ENCODE results near the gene KPNA5. TPM values are rescaled to one million over a fixed set of nuclear protein-coding genes. Genes with fewer than 3 reads are reported as not detected.
"Not testable (repeated sequence)": the region's sequence is repeated elsewhere in the genome, so short reads cannot be mapped to it uniquely, and the experiment has no call there.

The KPNA5 gene
- polyA plus RNA-seq, 1 experiment: 8.4 TPM

- CTCF ChIA-PET: no interaction called here
- DNase-seq (ENCODE audit: low read depth, low spot score): no peak
- POLR2A ChIA-PET: no interaction called here
- H3K27me3 ChIP-seq (ENCODE audit: control insufficient read depth, insufficient read depth, low read length): no peaks in the 10 kb centered on the region
- H3K27ac ChIP-seq (ENCODE audit: low read depth, low read length): no peak overlapping the region
- no peaks in the 10 kb centered on the region for H3K9me3 ChIP-seq (ENCODE audit: control insufficient read depth, insufficient read depth, low read length)
- TF ChIP-seq CTCF (IDR thresholded peaks at IDR 0.05; ENCODE audit: low read depth, low read length): no peak
- H3K4me3 ChIP-seq (ENCODE audit: low read depth, low read length): no peak overlapping the region
These were observed 14.4 kb downstream of the KPNA5 start for GRCh38 chr6:116695401-116695800.

GRCh38 chr6:116697480-116697879, 16.5 kb downstream of the KPNA5 start:
- POLR2A ChIA-PET: no interaction called here
- DNase-seq (ENCODE audit: low read depth, low spot score): no peak
- H3K9me3 ChIP-seq (ENCODE audit: control insufficient read depth, insufficient read depth, low read length): no peaks in the 10 kb centered on the region
- H3K27ac ChIP-seq (ENCODE audit: low read depth, low read length): no peak overlapping the region
- H3K27me3 ChIP-seq (ENCODE audit: control insufficient read depth, insufficient read depth, low read length): no peaks in the 10 kb centered on the region
- no peak for TF ChIP-seq CTCF (IDR thresholded peaks at IDR 0.05; ENCODE audit: low read depth, low read length)
- no peak overlapping the region for H3K4me3 ChIP-seq (ENCODE audit: low read depth, low read length)
- CTCF ChIA-PET: no interaction called here

- POLR2A ChIA-PET; DNase-seq (ENCODE audit: low read depth, low spot score); H3K4me3 ChIP-seq (ENCODE audit: low read depth, low read length); H3K27ac ChIP-seq (ENCODE audit: low read depth, low read length); H3K9me3 ChIP-seq (ENCODE audit: control insufficient read depth, insufficient read depth, low read length); H3K27me3 ChIP-seq (ENCODE audit: control insufficient read depth, insufficient read depth, low read length): not testable (repeated sequence)
- CTCF ChIA-PET: interaction anchor here (0.9 kb wide), 1 partner anchor 144 kb away, joined by 4 read pairs; no protein-coding TSS in a partner anchor
These were observed 22.9 kb downstream of the KPNA5 start for GRCh38 chr6:116703888-116704287.

GRCh38 chr6:116705917-116706316, 24.9 kb downstream of the KPNA5 start:
- H3K4me3 ChIP-seq (ENCODE audit: low read depth, low read length): no peak overlapping the region
- POLR2A ChIA-PET: no interaction called here
- no peak for DNase-seq (ENCODE audit: low read depth, low spot score)
- CTCF ChIA-PET: interaction anchor here (0.5 kb wide), 1 partner anchor 92 kb away, joined by 3 read pairs; no protein-coding TSS in a partner anchor
- H3K9me3 ChIP-seq (ENCODE audit: control insufficient read depth, insufficient read depth, low read length): no peaks in the 10 kb centered on the region
- TF ChIP-seq CTCF (IDR thresholded peaks at IDR 0.05; ENCODE audit: low read depth, low read length): no peak
- no peaks in the 10 kb centered on the region for H3K27me3 ChIP-seq (ENCODE audit: control insufficient read depth, insufficient read depth, low read length)
- H3K27ac ChIP-seq (ENCODE audit: low read depth, low read length): no peak overlapping the region

- Histone ChIP-seq H3K27ac (ENCODE audit: low read depth, low read length) (no peak overlapping the region), H3K9me3 (ENCODE audit: control insufficient read depth, insufficient read depth, low read length) (no peaks in the 10 kb centered on the region), H3K27me3 (ENCODE audit: control insufficient read depth, insufficient read depth, low read length) (no peaks in the 10 kb centered on the region), H3K4me3 (ENCODE audit: low read depth, low read length) (no peak overlapping the region)
- no peak for DNase-seq (ENCODE audit: low read depth, low spot score)
- no peak for TF ChIP-seq CTCF (IDR thresholded peaks at IDR 0.05; ENCODE audit: low read depth, low read length)
- POLR2A ChIA-PET: no interaction called here
- CTCF ChIA-PET: no interaction called here
These were observed 33.3 kb downstream of the KPNA5 start for GRCh38 chr6:116714296-116714695.

- H3K4me3 ChIP-seq (ENCODE audit: low read depth, low read length): no peak overlapping the region
- POLR2A ChIA-PET: no interaction called here
- no peaks in the 10 kb centered on the region for H3K9me3 ChIP-seq (ENCODE audit: control insufficient read depth, insufficient read depth, low read length)
- no peak for DNase-seq (ENCODE audit: low read depth, low spot score)
- no peaks in the 10 kb centered on the region for H3K27me3 ChIP-seq (ENCODE audit: control insufficient read depth, insufficient read depth, low read length)
- no peak for TF ChIP-seq CTCF (IDR thresholded peaks at IDR 0.05; ENCODE audit: low read depth, low read length)
- H3K27ac ChIP-seq (ENCODE audit: low read depth, low read length): no peak overlapping the region
- CTCF ChIA-PET: no interaction called here
These were observed 33.8 kb downstream of the KPNA5 start for GRCh38 chr6:116714761-116715160.

Data from AG04450 (cell line).